SK-N-SH (cell line): Measurements from ENCODE around the gene HBB.

Experiments
- EP300 ChIP-seq, 2 experiments: IDR thresholded peaks; 2 replicates each; pipeline versions ENCODE4 v1.4.0 to v1.6.1; 2012; ENCODE audit warnings: borderline replicate concordance in 1 of 2, low read depth in 1 of 2, low read length in 1 of 2
- EZH2phosphoT487 ChIP-seq: fragments of 200-600 bp; sonication (generic); IDR thresholded peaks from 2 replicates; pipeline ENCODE4 v1.6.1; 2017; ENCODE audit warnings: low read depth, mixed run types, mild to moderate bottlenecking, antibody characterized with exemption, moderate library complexity, borderline replicate concordance
- REST ChIP-seq: IDR thresholded peaks from 2 replicates; pipeline ENCODE4 v1.6.1; 2012; ENCODE audit warnings: mild to moderate bottlenecking, low read depth, low read length, moderate library complexity
- TF ChIP-seq, protein P1 (sequence below): fragments of 200-600 bp; sonication (generic); IDR thresholded peaks from 2 replicates; pipeline ENCODE4 v1.6.1; 2017; ENCODE audit warnings: antibody characterized with exemption, mild to moderate bottlenecking, moderate library complexity

DNA sequence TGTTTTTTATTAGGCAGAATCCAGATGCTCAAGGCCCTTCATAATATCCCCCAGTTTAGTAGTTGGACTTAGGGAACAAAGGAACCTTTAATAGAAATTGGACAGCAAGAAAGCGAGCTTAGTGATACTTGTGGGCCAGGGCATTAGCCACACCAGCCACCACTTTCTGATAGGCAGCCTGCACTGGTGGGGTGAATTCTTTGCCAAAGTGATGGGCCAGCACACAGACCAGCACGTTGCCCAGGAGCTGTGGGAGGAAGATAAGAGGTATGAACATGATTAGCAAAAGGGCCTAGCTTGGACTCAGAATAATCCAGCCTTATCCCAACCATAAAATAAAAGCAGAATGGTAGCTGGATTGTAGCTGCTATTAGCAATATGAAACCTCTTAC lies 1.4 kb downstream of the HBB start:
- TF ChIP-seq EP300 (IDR thresholded peaks at IDR 0.05; ENCODE audit: borderline replicate concordance in 1 of 2, low read depth in 1 of 2, low read length in 1 of 2) (no peak), EZH2phosphoT487 (no peak), REST (no peak)
- TF ChIP-seq, protein P1, sequence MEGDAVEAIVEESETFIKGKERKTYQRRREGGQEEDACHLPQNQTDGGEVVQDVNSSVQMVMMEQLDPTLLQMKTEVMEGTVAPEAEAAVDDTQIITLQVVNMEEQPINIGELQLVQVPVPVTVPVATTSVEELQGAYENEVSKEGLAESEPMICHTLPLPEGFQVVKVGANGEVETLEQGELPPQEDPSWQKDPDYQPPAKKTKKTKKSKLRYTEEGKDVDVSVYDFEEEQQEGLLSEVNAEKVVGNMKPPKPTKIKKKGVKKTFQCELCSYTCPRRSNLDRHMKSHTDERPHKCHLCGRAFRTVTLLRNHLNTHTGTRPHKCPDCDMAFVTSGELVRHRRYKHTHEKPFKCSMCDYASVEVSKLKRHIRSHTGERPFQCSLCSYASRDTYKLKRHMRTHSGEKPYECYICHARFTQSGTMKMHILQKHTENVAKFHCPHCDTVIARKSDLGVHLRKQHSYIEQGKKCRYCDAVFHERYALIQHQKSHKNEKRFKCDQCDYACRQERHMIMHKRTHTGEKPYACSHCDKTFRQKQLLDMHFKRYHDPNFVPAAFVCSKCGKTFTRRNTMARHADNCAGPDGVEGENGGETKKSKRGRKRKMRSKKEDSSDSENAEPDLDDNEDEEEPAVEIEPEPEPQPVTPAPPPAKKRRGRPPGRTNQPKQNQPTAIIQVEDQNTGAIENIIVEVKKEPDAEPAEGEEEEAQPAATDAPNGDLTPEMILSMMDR = no peak
